PFSK-1 (cell line): Measurements from ENCODE around the gene TSPAN4. TPM values are rescaled to one million over a fixed set of nuclear protein-coding genes. Genes with fewer than 3 reads are reported as not detected.

Experiments used
- FOXP2 ChIP-seq: optimal IDR thresholded peaks from 2 replicates; pipeline ENCODE3; 2011; ENCODE audit warnings: borderline replicate concordance, control low read depth, inconsistent platforms; ENCODE audit not compliant: insufficient read depth; ENCODE audit errors: extremely low read length, extremely low read depth
- POLR2AphosphoS5 ChIP-seq: IDR thresholded peaks from 2 replicates; pipeline ENCODE4 v1.6.1; 2012; ENCODE audit warnings: low read depth, mild to moderate bottlenecking, control low read depth, low read length, moderate library complexity
- REST ChIP-seq, 2 experiments: IDR thresholded peaks; 2 replicates each; pipeline versions ENCODE4 v1.6.1 to v1.8.0; 2011 to 2012; ENCODE audit warnings: low read depth in 2 of 2, low read length in 2 of 2, control low read depth in 1 of 2, inconsistent platforms in 1 of 2, mild to moderate bottlenecking in 1 of 2, moderate library complexity in 1 of 2; ENCODE audit not compliant: insufficient read depth in 1 of 2
- SIN3A ChIP-seq: IDR thresholded peaks from 2 replicates; pipeline ENCODE4 v1.6.1; 2012; ENCODE audit warnings: mild to moderate bottlenecking, low read length, moderate library complexity, borderline replicate concordance; ENCODE audit not compliant: insufficient read depth
- TAF1 ChIP-seq: IDR thresholded peaks from 2 replicates; pipeline ENCODE4 v1.6.1; 2012; ENCODE audit warnings: low read length, control low read depth, borderline replicate concordance; ENCODE audit not compliant: insufficient read depth
- polyA plus RNA-seq: library from polyadenylated mRNA; unstranded; fragments of >200 nt; gene quantifications from one replicate; pipeline ENCODE4 v1.2.1, GENCODE V29; 2012; ENCODE audit warnings: low read depth, missing spikeins; ENCODE audit not compliant: insufficient read length

TSPAN4 gene
- 307 TPM for polyA plus RNA-seq

- 0 out of 4 replicates have a peak, but pooled peaks of 1 of the 2 experiments have one; percentile 19 for TF ChIP-seq REST (IDR thresholded peaks at IDR 0.05; ENCODE audit: insufficient read depth in 1 of 2, low read depth in 2 of 2, low read length in 2 of 2)
- TF ChIP-seq FOXP2, result no peak
- peak; percentile 97; the same call in 1 of the 2 replicates for TF ChIP-seq SIN3A
- TF ChIP-seq POLR2AphosphoS5, result peak; percentile 99
- peak; percentile 88; the same call in 1 of the 2 replicates for TF ChIP-seq TAF1
Observed at GRCh38 chr11:842370-843002, at the start of gene TSPAN4, which contains the start of gene POLR2L. Gene TSPAN4, plus strand, starts transcription at chr11:842852. Its CDS starts 7,453 bp downstream, at chr11:850305. Gene POLR2L, minus strand, starts transcription at chr11:842529. Its CDS starts 21 bp downstream, at chr11:842508.

- TF ChIP-seq REST (IDR thresholded peaks at IDR 0.05; ENCODE audit: insufficient read depth in 1 of 2, low read depth in 2 of 2, low read length in 2 of 2) (no peak), FOXP2 (no peak), POLR2AphosphoS5 (no peak), TAF1 (no peak)
Observed at GRCh38 chr11:792873-793272, 49.8 kb upstream of the TSPAN4 start.

GRCh38 chr11:793556-793955 is 49.1 kb upstream of the TSPAN4 start:
- TF ChIP-seq TAF1, result no peak
- TF ChIP-seq FOXP2, result no peak
- no peak for TF ChIP-seq SIN3A
- no peak for TF ChIP-seq REST (IDR thresholded peaks at IDR 0.05; ENCODE audit: insufficient read depth in 1 of 2, low read depth in 2 of 2, low read length in 2 of 2)
- TF ChIP-seq POLR2AphosphoS5, result no peak

GRCh38 chr11:794013-794765 is 48.5 kb upstream of the TSPAN4 start:
- no peak for TF ChIP-seq TAF1
- no peak for TF ChIP-seq REST (IDR thresholded peaks at IDR 0.05; ENCODE audit: insufficient read depth in 1 of 2, low read depth in 2 of 2, low read length in 2 of 2)
- TF ChIP-seq SIN3A, result no peak
- no peak for TF ChIP-seq FOXP2
- TF ChIP-seq POLR2AphosphoS5, result no peak
